Common myeloid progenitor, CD34-positive (primary cell): ENCODE data around the gene ZBTB17.

Experiments
- CTCF ChIA-PET: fragments of 350-600 bp; sonication (Branson Sonifier 250); formaldehyde crosslinking; loops from one replicate; lab custom pipeline; 2021; ENCODE audit warnings: antibody characterized with exemption; lab: Charles Lee
- POLR2A ChIA-PET: fragments of 350-600 bp; sonication (Branson Sonifier 250); formaldehyde crosslinking; loops from one replicate; lab custom pipeline; 2021; ENCODE audit warnings: antibody characterized with exemption; lab: Charles Lee
- DNase-seq, 3 donors: peaks; one replicate each; pipeline versions ENCODE4 v3.0.0 to v3.0.0-alpha.2; 2013
- H3K27ac ChIP-seq, 2 experiments: 1 replicate in 1 of 2; 2 replicates in 1 of 2; pipeline ENCODE4 v1.7.0; 2013; ENCODE audit warnings: inconsistent platforms in 2 of 2, low read length in 2 of 2, mild to moderate bottlenecking in 2 of 2, low read depth in 1 of 2, moderate library complexity in 1 of 2; ENCODE audit not compliant: severe bottlenecking in 2 of 2, insufficient read depth in 1 of 2, poor library complexity in 1 of 2
- H3K27me3 ChIP-seq, 5 experiments: replicated peaks in 2 of 5; 1 replicate in 3 of 5; 2 replicates in 2 of 5; pipeline versions ENCODE4 v1.6.1 to v1.7.0; 2013; ENCODE audit warnings: low read length in 4 of 5, mild to moderate bottlenecking in 2 of 5, moderate library complexity in 2 of 5, inconsistent platforms in 1 of 5; ENCODE audit not compliant: insufficient read depth in 5 of 5, control insufficient read depth in 4 of 5
- H3K36me3 ChIP-seq, 4 experiments: 1 replicate in 2 of 4; 2 replicates in 2 of 4; pipeline versions ENCODE4 v1.6.1 to v1.7.0; 2013; ENCODE audit warnings: low read length in 3 of 4, control low read depth in 1 of 4, mild to moderate bottlenecking in 1 of 4; ENCODE audit not compliant: control insufficient read depth in 4 of 4, insufficient read depth in 4 of 4
- H3K4me1 ChIP-seq, 4 experiments: 1 replicate in 3 of 4; 2 replicates in 1 of 4; pipeline versions ENCODE4 v1.6.1 to v1.7.1; 2013; ENCODE audit warnings: low read length in 3 of 4, mild to moderate bottlenecking in 3 of 4, control low read depth in 1 of 4, inconsistent platforms in 1 of 4, moderate library complexity in 1 of 4; ENCODE audit not compliant: control insufficient read depth in 4 of 4, insufficient read depth in 4 of 4; ENCODE audit errors: control extremely low read depth in 1 of 4
- H3K4me3 ChIP-seq, 7 experiments: 1 replicate in 4 of 7; 2 replicates in 3 of 7; pipeline versions ENCODE4 v1.5.1 to v1.7.0; 2013; ENCODE audit warnings: mild to moderate bottlenecking in 7 of 7, low read length in 6 of 7, moderate library complexity in 6 of 7, inconsistent platforms in 2 of 7, low read depth in 2 of 7, control low read depth in 1 of 7; ENCODE audit not compliant: insufficient read depth in 4 of 7, control insufficient read depth in 1 of 7; ENCODE audit errors: extremely low read depth in 1 of 7
- H3K9me3 ChIP-seq, 5 experiments: 1 replicate in 4 of 5; 2 replicates in 1 of 5; pipeline versions ENCODE4 v1.6.1 to v1.7.1; 2013; ENCODE audit warnings: low read length in 4 of 5, mild to moderate bottlenecking in 2 of 5, inconsistent platforms in 1 of 5, low read depth in 1 of 5, moderate library complexity in 1 of 5; ENCODE audit not compliant: control insufficient read depth in 4 of 5, insufficient read depth in 2 of 5; ENCODE audit errors: control extremely low read depth in 1 of 5
- WGBS: methylation state at CpG from one replicate; pipeline ENCODE4 v1.1.5; 2013; ENCODE audit not compliant: insufficient coverage; 5-methylcytosine and 5-hydroxymethylcytosine counted together

The ZBTB17 gene

DNA sequence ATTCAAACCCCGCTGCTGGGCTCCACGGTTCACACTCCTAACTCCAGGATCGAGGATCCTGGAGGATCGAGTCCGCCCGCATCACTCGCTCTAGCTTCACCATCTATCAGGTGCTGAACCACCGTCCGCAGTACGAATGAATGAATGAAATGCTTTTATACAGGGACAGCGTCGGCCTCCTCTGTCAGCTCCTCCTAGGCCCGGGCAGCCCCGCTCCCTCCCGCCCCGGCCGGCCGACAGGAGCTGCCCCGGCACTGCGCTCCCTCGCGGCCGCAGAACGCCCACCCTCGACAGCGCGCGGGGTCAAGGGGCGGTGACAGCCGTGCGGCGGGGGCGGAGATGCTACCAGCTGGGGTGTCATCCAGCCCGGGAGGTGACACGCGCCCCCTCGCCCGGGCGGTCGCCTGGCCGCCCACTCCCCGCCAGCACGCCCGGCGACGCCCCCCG, 520 bp downstream of the ZBTB17 start:
- H3K27me3 ChIP-seq: no peaks in the 10 kb centered on the region
- H3K4me3 ChIP-seq: peak overlapping the region; percentile 74 to 90 (median 83)
- DNase-seq: peak; percentile 49 to 64 (median 56)
- ChIA-PET POLR2A (interaction anchor here (1.4 to 1.6 kb wide), 2 partner anchors 24 to 30 kb away, joined by 3 read pairs; no protein-coding TSS in a partner anchor), CTCF (interaction anchor here (0.6 to 2.2 kb wide), 8 partner anchors 12 to 181 kb away, joined by 3 to 7 read pairs (median 3); no protein-coding TSS in a partner anchor)
- peaks cover 0 to 2% (median 0%) of the 10 kb centered on the region in 5 experiments for H3K9me3 ChIP-seq
- peaks cover 6 to 15% (median 10%) of the 10 kb centered on the region in 4 experiments for H3K4me1 ChIP-seq
- H3K27ac ChIP-seq: peak overlapping the region; percentile 68 to 81
- H3K36me3 ChIP-seq: peaks cover 13 to 24% (median 18%) of the 10 kb centered on the region in 4 experiments
- under 1% methylated on average over 38 of the region's 47 CpGs for WGBS

- peaks cover 6 to 15% (median 10%) of the 10 kb centered on the region in 4 experiments for H3K4me1 ChIP-seq
- DNase-seq: no peak
- POLR2A ChIA-PET: interaction anchor here (1.4 to 1.6 kb wide), 2 partner anchors 24 to 30 kb away, joined by 3 read pairs; no protein-coding TSS in a partner anchor
- WGBS: 91% methylated on average over 8 of the region's 9 CpGs
- peak overlapping the region in 1 of 2 experiments; percentile 81 for H3K27ac ChIP-seq
- no peaks in the 10 kb centered on the region for H3K27me3 ChIP-seq
- H3K36me3 ChIP-seq: peaks cover 13 to 28% (median 20%) of the 10 kb centered on the region in 4 experiments
- peaks cover 0 to 2% (median 0%) of the 10 kb centered on the region in 5 experiments for H3K9me3 ChIP-seq
- CTCF ChIA-PET: interaction anchor here (0.6 to 2.2 kb wide), 5 partner anchors 11 to 37 kb away, joined by 3 to 7 read pairs (median 3); no protein-coding TSS in a partner anchor
- peak overlapping the region; percentile 74 to 90 (median 83) for H3K4me3 ChIP-seq
These were observed 1.0 kb downstream of the ZBTB17 start for GRCh38 chr1:15974855-15975254.

DNA sequence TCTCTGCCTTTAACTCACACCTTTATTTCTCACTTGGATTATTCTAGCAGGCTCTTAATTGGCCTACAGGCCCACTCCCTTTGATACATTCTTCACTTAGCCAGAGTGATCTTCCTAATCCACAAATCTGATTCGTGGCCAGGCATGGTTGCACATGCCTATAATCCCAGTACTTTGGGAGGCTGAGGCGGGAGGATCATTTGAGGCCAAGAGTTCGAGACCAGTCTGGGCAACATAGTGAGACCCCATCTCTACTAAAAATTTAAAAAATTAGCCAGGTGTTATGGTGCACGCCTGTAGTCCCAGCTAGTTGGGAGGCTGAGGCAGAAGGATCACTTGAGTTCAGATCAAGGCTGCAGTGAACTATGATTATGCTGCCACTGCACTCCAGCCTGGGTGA, 2.1 kb downstream of the ZBTB17 start:
- no peak for DNase-seq
- Histone ChIP-seq H3K27ac (no peak overlapping the region), H3K27me3 (no peaks in the 10 kb centered on the region), H3K36me3 (peaks cover 13 to 38% (median 26%) of the 10 kb centered on the region in 4 experiments), H3K4me3 (no peak overlapping the region), H3K9me3 (peaks cover 0 to 4% (median 2%) of the 10 kb centered on the region in 5 experiments), H3K4me1 (peaks cover 6 to 15% (median 10%) of the 10 kb centered on the region in 4 experiments)
- CTCF ChIA-PET: interaction anchor here (0.7 to 1.4 kb wide), 3 partner anchors 27 to 183 kb away, joined by 3 to 4 read pairs (median 3); no protein-coding TSS in a partner anchor
- WGBS: 94% methylated on average over 3 of the region's 4 CpGs
- POLR2A ChIA-PET: interaction anchor here (0.7 kb wide), 1 partner anchor 77 kb away, joined by 6 read pairs; no protein-coding TSS in a partner anchor

DNA sequence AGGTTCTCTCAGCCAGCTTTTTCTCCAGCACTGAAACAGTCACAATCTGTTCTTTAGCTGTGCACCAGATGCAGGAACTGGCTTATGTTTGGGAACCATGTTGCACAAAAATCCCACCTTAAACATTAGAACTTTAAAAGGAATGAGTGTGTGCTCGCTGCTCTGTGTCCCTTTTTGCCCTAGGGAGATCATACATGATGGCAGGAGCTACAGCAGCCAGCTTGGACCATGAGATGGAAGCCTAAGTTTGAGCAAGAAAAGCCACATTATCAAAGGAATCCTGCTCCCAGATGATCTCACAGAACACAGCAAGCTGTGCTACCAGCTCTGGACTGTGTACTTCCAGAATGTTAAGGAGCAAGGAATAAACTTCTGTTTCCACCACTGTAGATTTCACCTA, 3.5 kb downstream of the ZBTB17 start:
- no peak for DNase-seq
- no peak overlapping the region for H3K4me3 ChIP-seq
- H3K36me3 ChIP-seq: peaks cover 13 to 45% (median 32%) of the 10 kb centered on the region in 4 experiments
- CTCF ChIA-PET: interaction anchor here (1.4 kb wide), 1 partner anchor 181 kb away, joined by 4 read pairs; no protein-coding TSS in a partner anchor
- no peak overlapping the region for H3K27ac ChIP-seq
- H3K27me3 ChIP-seq: no peaks in the 10 kb centered on the region
- POLR2A ChIA-PET: no interaction called here
- whole genome bisulfite sequencing: 100% methylated on average over 1 of the region's 1 CpG
- peaks cover 0 to 4% (median 2%) of the 10 kb centered on the region in 5 experiments for H3K9me3 ChIP-seq
- H3K4me1 ChIP-seq: peaks cover 6 to 15% (median 10%) of the 10 kb centered on the region in 4 experiments

DNA sequence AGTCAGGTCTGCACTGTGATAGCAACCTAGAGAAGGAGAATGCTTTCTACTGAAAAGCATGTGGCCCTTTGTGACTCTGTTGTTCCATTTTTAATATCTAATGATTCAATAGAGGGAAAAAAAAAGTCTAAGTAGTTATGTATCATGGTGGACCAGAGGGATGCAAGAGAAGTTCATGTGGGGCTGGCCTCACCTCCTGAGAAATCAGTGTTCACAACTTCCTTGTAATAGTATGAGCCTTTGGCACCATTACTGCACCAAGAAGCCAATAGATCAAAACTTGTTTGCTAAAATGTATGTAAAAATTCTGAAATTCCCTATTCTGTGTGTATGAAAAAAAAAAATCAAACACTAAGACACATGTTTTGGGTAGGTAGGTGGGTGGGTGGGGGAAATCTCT, 5.0 kb downstream of the ZBTB17 start:
- no peak overlapping the region for H3K27ac ChIP-seq
- no peak for DNase-seq
- H3K36me3 ChIP-seq: peaks cover 13 to 45% (median 32%) of the 10 kb centered on the region in 4 experiments
- H3K27me3 ChIP-seq: no peaks in the 10 kb centered on the region
- peaks cover 8 to 19% (median 16%) of the 10 kb centered on the region in 4 experiments for H3K4me1 ChIP-seq
- H3K4me3 ChIP-seq: no peak overlapping the region
- ChIA-PET CTCF (interaction anchor here (1.5 kb wide), 1 partner anchor 37 kb away, joined by 3 read pairs; no protein-coding TSS in a partner anchor), POLR2A (no interaction called here)
- H3K9me3 ChIP-seq: peaks cover 0 to 4% (median 2%) of the 10 kb centered on the region in 5 experiments

DNA sequence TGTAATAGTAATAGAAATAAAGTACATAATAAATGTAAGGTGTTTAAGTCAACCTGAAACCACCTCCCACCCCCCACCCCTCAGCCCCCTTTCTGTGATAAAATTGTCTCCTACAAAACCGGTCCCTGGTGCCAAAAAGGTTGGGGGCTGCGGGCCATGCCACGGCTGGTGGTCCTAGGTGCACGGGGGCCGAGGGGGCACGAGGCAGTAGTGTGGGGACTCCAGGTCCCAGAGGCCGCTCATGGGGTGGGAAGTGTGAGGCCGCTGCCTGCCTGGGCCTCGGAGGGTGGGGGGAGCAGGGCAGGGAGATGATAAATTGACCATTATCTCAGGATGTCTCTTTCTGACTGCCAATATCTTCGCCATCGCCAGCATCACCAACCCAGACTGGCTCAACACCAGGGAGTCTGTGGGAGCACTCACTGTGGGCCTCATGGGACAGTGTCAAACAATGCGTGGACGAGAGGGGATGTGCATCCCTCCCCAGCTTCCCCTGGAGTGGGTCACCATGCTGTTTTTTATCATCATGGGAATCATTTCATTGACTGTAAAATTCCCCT, 6.5 kb downstream of the ZBTB17 start:
- POLR2A ChIA-PET: interaction anchor here (0.6 kb wide), 1 partner anchor 173 kb away, joined by 3 read pairs; no protein-coding TSS in a partner anchor
- DNase-seq: no peak
- Histone ChIP-seq H3K4me3 (no peak overlapping the region), H3K27me3 (no peaks in the 10 kb centered on the region), H3K36me3 (peaks cover 13 to 46% (median 32%) of the 10 kb centered on the region in 4 experiments), H3K27ac (no peak overlapping the region), H3K4me1 (peaks cover 2 to 20% (median 13%) of the 10 kb centered on the region in 4 experiments), H3K9me3 (peaks cover 0 to 4% (median 2%) of the 10 kb centered on the region in 5 experiments)
- 100% methylated on average over 7 of the region's 13 CpGs for whole genome bisulfite sequencing
- CTCF ChIA-PET: interaction anchor here (1.1 to 1.5 kb wide), 2 partner anchors 38 to 178 kb away, joined by 3 read pairs; no protein-coding TSS in a partner anchor
